ENCODE measurements around the gene MYH10. TPM values are rescaled to one million over a fixed set of nuclear protein-coding genes. Genes with fewer than 3 reads are reported as not detected.

The MYH10 gene
- total and polyA plus RNA-seq, 9 of the 15 experiments (the other 6 are each of a cell fraction or from before 2014, with no cell fraction given), result 16.3 to 95.3 (median 39.7) TPM

DNA sequence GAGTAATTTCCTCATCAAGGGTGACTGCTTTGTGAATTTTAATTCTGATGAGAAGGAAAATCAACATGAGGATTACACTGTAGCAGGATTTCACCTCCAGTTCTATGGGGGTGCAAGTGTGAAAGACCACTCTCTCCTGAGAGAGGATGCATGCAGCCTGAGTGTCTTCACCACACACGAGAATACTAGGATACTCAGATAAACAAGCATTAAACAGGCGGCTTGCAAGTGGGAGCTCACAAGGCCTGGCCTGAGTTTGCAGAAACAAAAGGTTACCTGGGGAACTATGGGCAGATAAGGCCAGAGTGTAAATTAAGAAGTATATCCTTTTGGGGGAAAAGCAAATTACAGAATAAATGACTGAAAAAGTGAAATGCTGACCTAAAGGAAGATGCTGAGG is 46.6 kb downstream of the MYH10 start:
- Histone ChIP-seq H3K27me3 (ENCODE audit: control insufficient read depth in 2 of 2, insufficient read depth in 2 of 2, low read length in 2 of 2) (no peaks in the 10 kb centered on the region), H3K4me3 (no peak overlapping the region), H3K9me1 (ENCODE audit: control insufficient read depth, insufficient read depth, low read length) (no peaks in the 10 kb centered on the region), H3K27ac (ENCODE audit: extremely low read depth, low read depth, low read length) (no peak overlapping the region), H2AFZ (ENCODE audit: low read depth, low read length) (no peak overlapping the region), H3K79me2 (ENCODE audit: control insufficient read depth, insufficient read depth, low read length) (peaks cover 3% of the 10 kb centered on the region; the same call in 1 of the 3 replicates), H3K4me2 (ENCODE audit: insufficient read depth, low read length) (no peak overlapping the region), H3K9me3 (replicated peaks; ENCODE audit: control insufficient read depth, insufficient read depth, low read depth, low read length) (no peaks in the 10 kb centered on the region), H3K9ac (ENCODE audit: insufficient read depth in 1 of 2, low read depth in 2 of 2, low read length in 2 of 2) (no peak overlapping the region), H4K20me1 (replicated peaks; ENCODE audit: control insufficient read depth, insufficient read depth, low read length) (no peaks in the 10 kb centered on the region), H3K4me1 (replicated peaks in 1 of 2; ENCODE audit: control insufficient read depth in 2 of 2, insufficient read depth in 2 of 2, low read length in 2 of 2) (no peaks in the 10 kb centered on the region; a peak in 1 of 5 replicates), H3K36me3 (ENCODE audit: control insufficient read depth, insufficient read depth, low read length) (peaks cover 26% of the 10 kb centered on the region)
- 0 out of 2 replicates have a peak, but pooled peaks have one; percentile 7 for TF ChIP-seq RFX1 (IDR thresholded peaks at IDR 0.05)
- TF ChIP-seq FOXJ2 (tag; IDR thresholded peaks at IDR 0.05), result 0 out of 2 replicates have a peak, but pooled peaks have one; percentile 38
- TF ChIP-seq BRF1 (IDR thresholded peaks at IDR 0.05; ENCODE audit: borderline replicate concordance, extremely low read depth, insufficient read length), result no peak
- ChIA-PET CTCF (ENCODE audit: low intra/inter-chr PET ratio) (no interaction called here), POLR2A (interaction anchor here (1.7 kb wide), 1 partner anchor 126 kb away, joined by 3 read pairs; no protein-coding TSS in a partner anchor)
- ATAC-seq (no peak), FAIRE-seq (no peak), DNase-seq (ENCODE audit: extremely low read depth in 1 of 4, low spot score in 3 of 4) (no peak)
- in situ Hi-C loops (cut with MboI), result no loop called here
- BruUV-seq (replicated peaks), result no TSS peak
- WGBS (ENCODE audit: insufficient coverage, low coverage, missing lambda C conversion rate), result 56% methylated on average over 2 of the region's 2 CpGs
- intact Hi-C loops (cut with micrococcal nuclease), result no loop called here

GRCh38 chr17:8580952-8581658 is 49.4 kb downstream of the MYH10 start:
- FAIRE-seq, result no peak
- DNase-seq (ENCODE audit: extremely low read depth in 1 of 4, low spot score in 3 of 4), result no peak
- Histone ChIP-seq H3K4me1 (replicated peaks in 1 of 2; ENCODE audit: control insufficient read depth in 2 of 2, insufficient read depth in 2 of 2, low read length in 2 of 2) (no peaks in the 10 kb centered on the region), H3K4me2 (ENCODE audit: insufficient read depth, low read length) (no peak overlapping the region), H3K9me3 (replicated peaks; ENCODE audit: control insufficient read depth, insufficient read depth, low read depth, low read length) (no peaks in the 10 kb centered on the region), H2AFZ (ENCODE audit: low read depth, low read length) (no peak overlapping the region), H4K20me1 (replicated peaks; ENCODE audit: control insufficient read depth, insufficient read depth, low read length) (no peaks in the 10 kb centered on the region), H3K27ac (ENCODE audit: extremely low read depth, low read depth, low read length) (no peak overlapping the region), H3K36me3 (ENCODE audit: control insufficient read depth, insufficient read depth, low read length) (peaks cover 26% of the 10 kb centered on the region), H3K9ac (ENCODE audit: insufficient read depth in 1 of 2, low read depth in 2 of 2, low read length in 2 of 2) (no peak overlapping the region), H3K9me1 (ENCODE audit: control insufficient read depth, insufficient read depth, low read length) (no peaks in the 10 kb centered on the region), H3K79me2 (ENCODE audit: control insufficient read depth, insufficient read depth, low read length) (no peaks in the 10 kb centered on the region), H3K4me3 (no peak overlapping the region), H3K27me3 (ENCODE audit: control insufficient read depth in 2 of 2, insufficient read depth in 2 of 2, low read length in 2 of 2) (no peaks in the 10 kb centered on the region)
- in situ Hi-C loops (cut with MboI) (no loop called here), intact Hi-C loops (cut with micrococcal nuclease) (no loop called here)
- TF ChIP-seq ZBTB8A (IDR thresholded peaks at IDR 0.05; ENCODE audit: partially characterized antibody) (no peak), E2F8 (IDR thresholded peaks at IDR 0.05; ENCODE audit: low read depth, partially characterized antibody) (no peak), ARID2 (IDR thresholded peaks at IDR 0.05) (no peak), LEF1 (IDR thresholded peaks at IDR 0.05) (no peak), ZNF57 (CRISPR knock-in tag; IDR thresholded peaks at IDR 0.05) (no peak), ATF7 (IDR thresholded peaks at IDR 0.05) (no peak)
- 76% methylated on average over 5 of the region's 5 CpGs for WGBS (ENCODE audit: insufficient coverage, low coverage, missing lambda C conversion rate)
- no peak for ATAC-seq
- ChIA-PET CTCF (ENCODE audit: low intra/inter-chr PET ratio) (no interaction called here), POLR2A (interaction anchor here (0.5 kb wide), 1 partner anchor 100 kb away, joined by 3 read pairs; no protein-coding TSS in a partner anchor)
- BruUV-seq (replicated peaks), result no TSS peak

Measured in K562 (cell line).